Measurements from ENCODE around the gene ANKRD23.

ANKRD23 gene

DNA sequence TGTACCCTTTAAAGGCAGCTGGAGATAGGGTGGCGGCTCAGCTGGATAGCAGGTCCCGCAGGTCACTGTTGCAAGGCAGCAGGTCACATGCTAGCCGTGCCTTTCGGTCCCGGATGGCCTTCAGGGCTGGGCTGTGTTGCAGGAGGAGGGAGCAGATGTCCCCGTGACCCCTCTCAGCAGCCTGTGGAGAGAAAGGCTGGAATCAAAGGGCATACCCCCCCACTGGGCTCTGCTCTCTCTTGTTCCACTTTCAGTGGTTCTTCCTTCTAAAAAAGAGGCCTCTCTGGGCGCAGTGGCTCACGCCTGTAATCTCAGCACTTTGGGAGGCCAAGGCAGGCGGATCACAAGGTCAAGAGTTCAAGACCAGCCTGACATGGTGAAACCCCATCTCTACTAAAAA lies 4.4 kb upstream of the ANKRD23 start:
- TF ChIP-seq CTCF (IDR thresholded peaks at IDR 0.05; ENCODE audit: poor library complexity, severe bottlenecking), result no peak
- Histone ChIP-seq H3K27ac (ENCODE audit: poor library complexity, severe bottlenecking) (no peak overlapping the region), H3K27me3 (ENCODE audit: insufficient read depth, poor library complexity, severe bottlenecking) (no peaks in the 10 kb centered on the region), H3K4me3 (ENCODE audit: severe bottlenecking) (no peak overlapping the region), H3K36me3 (ENCODE audit: low read depth) (peaks cover 20% of the 10 kb centered on the region), H3K9me3 (ENCODE audit: severe bottlenecking) (no peaks in the 10 kb centered on the region), H3K4me1 (ENCODE audit: insufficient read depth, poor library complexity, severe bottlenecking) (no peaks in the 10 kb centered on the region)
- DNase-seq (ENCODE audit: low spot score) (no peak), ATAC-seq (ENCODE audit: low read depth) (no peak)

DNA sequence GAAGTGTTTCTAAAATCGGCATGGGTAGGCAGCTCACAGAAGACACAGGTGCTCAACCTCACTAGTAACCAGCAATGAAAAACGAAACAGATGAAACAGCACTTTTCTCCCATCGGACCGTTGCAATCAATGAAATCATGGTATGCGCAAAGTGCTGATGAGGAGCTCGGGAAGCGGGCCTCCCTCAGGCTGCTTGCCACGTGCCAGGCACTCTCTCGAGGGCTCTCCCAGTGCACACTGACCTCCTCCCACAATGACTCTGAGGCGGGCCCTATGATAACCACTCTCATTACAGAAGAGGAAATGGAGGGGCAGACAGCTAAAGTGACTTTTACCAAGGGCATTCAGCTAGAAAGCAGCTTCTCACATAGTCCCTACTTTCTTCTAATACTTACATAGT lies 3.8 kb upstream of the ANKRD23 start:
- TF ChIP-seq CTCF (IDR thresholded peaks at IDR 0.05; ENCODE audit: poor library complexity, severe bottlenecking), result no peak
- H3K27ac ChIP-seq (ENCODE audit: poor library complexity, severe bottlenecking), result no peak overlapping the region
- no peak overlapping the region for H3K4me3 ChIP-seq (ENCODE audit: severe bottlenecking)
- no peaks in the 10 kb centered on the region for H3K27me3 ChIP-seq (ENCODE audit: insufficient read depth, poor library complexity, severe bottlenecking)
- DNase-seq (ENCODE audit: low spot score) (no peak), ATAC-seq (ENCODE audit: low read depth) (no peak)
- peaks cover 14% of the 10 kb centered on the region; the same call in 1 of the 2 replicates for H3K36me3 ChIP-seq (ENCODE audit: low read depth)
- no peaks in the 10 kb centered on the region for H3K9me3 ChIP-seq (ENCODE audit: severe bottlenecking)
- H3K4me1 ChIP-seq (ENCODE audit: insufficient read depth, poor library complexity, severe bottlenecking), result no peaks in the 10 kb centered on the region

GRCh38 chr2:96846825-96847224 lies 3.0 kb upstream of the ANKRD23 start:
- Histone ChIP-seq H3K27ac (ENCODE audit: poor library complexity, severe bottlenecking) (no peak overlapping the region), H3K9me3 (ENCODE audit: severe bottlenecking) (no peaks in the 10 kb centered on the region), H3K4me1 (ENCODE audit: insufficient read depth, poor library complexity, severe bottlenecking) (no peaks in the 10 kb centered on the region), H3K27me3 (ENCODE audit: insufficient read depth, poor library complexity, severe bottlenecking) (no peaks in the 10 kb centered on the region), H3K4me3 (ENCODE audit: severe bottlenecking) (no peak overlapping the region), H3K36me3 (ENCODE audit: low read depth) (peaks cover 14% of the 10 kb centered on the region; the same call in 1 of the 2 replicates)
- ATAC-seq (ENCODE audit: low read depth) (no peak), DNase-seq (ENCODE audit: low spot score) (no peak)
- TF ChIP-seq CTCF (IDR thresholded peaks at IDR 0.05; ENCODE audit: poor library complexity, severe bottlenecking), result no peak

DNA sequence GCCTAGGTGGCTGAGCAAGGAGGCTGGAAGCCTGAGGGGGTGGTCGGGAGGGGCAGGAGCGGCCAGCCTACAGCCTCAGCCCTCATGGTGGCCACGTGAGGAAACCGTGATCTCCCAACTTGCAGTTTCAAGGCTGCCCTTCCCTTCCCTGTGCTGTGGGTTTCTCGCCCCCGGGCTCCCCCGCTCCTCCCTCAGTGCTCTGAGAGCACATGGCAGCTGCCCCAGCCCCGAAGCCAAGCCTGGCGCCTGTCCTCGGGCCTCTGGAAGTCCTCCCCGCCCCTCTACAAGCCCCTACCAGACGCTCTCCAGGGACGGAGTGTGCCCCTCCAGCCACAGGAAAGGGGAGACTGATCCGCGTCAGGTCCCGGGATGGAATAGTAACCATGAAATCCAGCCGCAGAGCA lies 586 bp upstream of the ANKRD23 start:
- no peak for TF ChIP-seq CTCF (IDR thresholded peaks at IDR 0.05; ENCODE audit: poor library complexity, severe bottlenecking)
- Histone ChIP-seq H3K4me1 (ENCODE audit: insufficient read depth, poor library complexity, severe bottlenecking) (no peaks in the 10 kb centered on the region), H3K4me3 (ENCODE audit: severe bottlenecking) (no peak overlapping the region), H3K36me3 (ENCODE audit: low read depth) (peaks cover 7% of the 10 kb centered on the region; the same call in 1 of the 2 replicates), H3K27ac (ENCODE audit: poor library complexity, severe bottlenecking) (no peak overlapping the region), H3K27me3 (ENCODE audit: insufficient read depth, poor library complexity, severe bottlenecking) (no peaks in the 10 kb centered on the region), H3K9me3 (ENCODE audit: severe bottlenecking) (no peaks in the 10 kb centered on the region)
- DNase-seq (ENCODE audit: low spot score), result no peak
- no peak for ATAC-seq (ENCODE audit: low read depth)

DNA sequence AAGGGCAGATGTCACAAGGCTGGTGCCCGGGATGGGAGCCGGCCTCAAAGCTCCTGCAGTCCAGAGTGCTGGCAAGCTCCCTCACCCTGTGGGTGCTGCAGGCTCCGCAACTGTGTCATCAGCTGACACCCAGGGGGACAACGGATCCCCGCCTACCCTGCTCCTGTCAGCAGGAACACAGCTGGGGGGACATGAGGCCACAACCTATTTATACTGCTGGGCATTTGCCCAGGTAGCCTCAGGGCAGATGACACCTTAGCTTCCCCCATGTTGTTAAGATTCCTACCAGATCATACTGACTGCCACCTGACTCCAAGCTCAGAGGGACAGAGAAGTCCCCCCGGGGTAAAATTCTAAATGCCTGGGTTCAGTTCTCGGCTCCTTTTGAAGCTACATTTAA lies 1.2 kb downstream of the ANKRD23 start:
- H3K4me3 ChIP-seq (ENCODE audit: severe bottlenecking), result no peak overlapping the region
- H3K36me3 ChIP-seq (ENCODE audit: low read depth), result peaks cover 1% of the 10 kb centered on the region; the same call in 1 of the 2 replicates
- ATAC-seq (ENCODE audit: low read depth), result 0 out of 3 replicates have a peak, but pooled peaks have one; percentile 17
- H3K9me3 ChIP-seq (ENCODE audit: severe bottlenecking), result no peaks in the 10 kb centered on the region
- H3K27me3 ChIP-seq (ENCODE audit: insufficient read depth, poor library complexity, severe bottlenecking), result no peaks in the 10 kb centered on the region
- DNase-seq (ENCODE audit: low spot score), result no peak
- no peak for TF ChIP-seq CTCF (IDR thresholded peaks at IDR 0.05; ENCODE audit: poor library complexity, severe bottlenecking)
- no peak overlapping the region for H3K27ac ChIP-seq (ENCODE audit: poor library complexity, severe bottlenecking)
- no peaks in the 10 kb centered on the region for H3K4me1 ChIP-seq (ENCODE audit: insufficient read depth, poor library complexity, severe bottlenecking)

Measured in RWPE2 (cell line).